ENCODE data around the gene FIS1.

The FIS1 gene

GRCh38 chr7:101225650-101226049, 19.2 kb downstream of the FIS1 start:
- TF ChIP-seq FOXP2 (optimal IDR thresholded peaks at IDR 0.05; ENCODE audit: borderline replicate concordance, extremely low read depth, extremely low read length, insufficient read depth) (no peak), TAF1 (IDR thresholded peaks at IDR 0.05; ENCODE audit: borderline replicate concordance, insufficient read depth, low read length) (no peak), POLR2AphosphoS5 (IDR thresholded peaks at IDR 0.05; ENCODE audit: low read depth, low read length) (no peak), REST (IDR thresholded peaks at IDR 0.05; ENCODE audit: insufficient read depth in 1 of 2, low read depth in 2 of 2, low read length in 2 of 2) (no peak), SIN3A (IDR thresholded peaks at IDR 0.05; ENCODE audit: borderline replicate concordance, insufficient read depth, low read length) (no peak)

GRCh38 chr7:101223528-101223927, 21.4 kb downstream of the FIS1 start:
- TF ChIP-seq FOXP2 (optimal IDR thresholded peaks at IDR 0.05; ENCODE audit: borderline replicate concordance, extremely low read depth, extremely low read length, insufficient read depth) (no peak), REST (IDR thresholded peaks at IDR 0.05; ENCODE audit: insufficient read depth in 1 of 2, low read depth in 2 of 2, low read length in 2 of 2) (no peak), TAF1 (IDR thresholded peaks at IDR 0.05; ENCODE audit: borderline replicate concordance, insufficient read depth, low read length) (no peak), POLR2AphosphoS5 (IDR thresholded peaks at IDR 0.05; ENCODE audit: low read depth, low read length) (no peak), SIN3A (IDR thresholded peaks at IDR 0.05; ENCODE audit: borderline replicate concordance, insufficient read depth, low read length) (no peak)

GRCh38 chr7:101222275-101222830, 22.5 kb downstream of the FIS1 start:
- no peak for TF ChIP-seq POLR2AphosphoS5 (IDR thresholded peaks at IDR 0.05; ENCODE audit: low read depth, low read length)
- no peak for TF ChIP-seq SIN3A (IDR thresholded peaks at IDR 0.05; ENCODE audit: borderline replicate concordance, insufficient read depth, low read length)
- no peak for TF ChIP-seq REST (IDR thresholded peaks at IDR 0.05; ENCODE audit: insufficient read depth in 1 of 2, low read depth in 2 of 2, low read length in 2 of 2)
- no peak for TF ChIP-seq TAF1 (IDR thresholded peaks at IDR 0.05; ENCODE audit: borderline replicate concordance, insufficient read depth, low read length)
- TF ChIP-seq FOXP2 (optimal IDR thresholded peaks at IDR 0.05; ENCODE audit: borderline replicate concordance, extremely low read depth, extremely low read length, insufficient read depth) = no peak

GRCh38 chr7:101220295-101220694, 24.6 kb downstream of the FIS1 start:
- no peak for TF ChIP-seq SIN3A (IDR thresholded peaks at IDR 0.05; ENCODE audit: borderline replicate concordance, insufficient read depth, low read length)
- TF ChIP-seq TAF1 (IDR thresholded peaks at IDR 0.05; ENCODE audit: borderline replicate concordance, insufficient read depth, low read length) = no peak
- no peak for TF ChIP-seq POLR2AphosphoS5 (IDR thresholded peaks at IDR 0.05; ENCODE audit: low read depth, low read length)
- no peak for TF ChIP-seq FOXP2 (optimal IDR thresholded peaks at IDR 0.05; ENCODE audit: borderline replicate concordance, extremely low read depth, extremely low read length, insufficient read depth)
- TF ChIP-seq REST (IDR thresholded peaks at IDR 0.05; ENCODE audit: insufficient read depth in 1 of 2, low read depth in 2 of 2, low read length in 2 of 2) = no peak

Data from PFSK-1 (cell line).